Progenitor cell of endocrine pancreas (in vitro differentiated cells): ENCODE measurements around the gene DDX31. TPM values are rescaled to one million over a fixed set of nuclear protein-coding genes. Genes with fewer than 3 reads are reported as not detected.

Experiments used
- DNase-seq: peaks from one replicate; pipeline ENCODE4 v3.0.0; 2021; ENCODE audit warnings: low spot score; ENCODE audit not compliant: unreplicated experiment
- H3K27ac Mint-ChIP-seq: 2 replicates; pipeline ENCODE4 v1.8.0; 2021; ENCODE audit warnings: mild to moderate bottlenecking, moderate library complexity, mixed read lengths
- H3K27me3 Mint-ChIP-seq: 2 replicates; pipeline ENCODE4 v1.8.0; 2021; ENCODE audit warnings: mixed read lengths
- H3K36me3 Mint-ChIP-seq: 2 replicates; pipeline ENCODE4 v1.8.0; 2022; ENCODE audit warnings: mixed read lengths; ENCODE audit not compliant: insufficient read depth
- H3K4me1 Mint-ChIP-seq: 2 replicates; pipeline ENCODE4 v1.8.0; 2021; ENCODE audit warnings: low read depth, mixed read lengths
- H3K4me3 Mint-ChIP-seq: 2 replicates; pipeline ENCODE4 v1.8.0; 2021; ENCODE audit warnings: low read depth, mild to moderate bottlenecking, moderate library complexity, mixed read lengths
- H3K9me3 Mint-ChIP-seq: 2 replicates; pipeline ENCODE4 v1.8.0; 2021; ENCODE audit warnings: low read depth, mixed read lengths
- CTCF ChIP-seq: fragments of 200-600 bp; sonication (generic); IDR thresholded peaks from one replicate; pipeline ENCODE4 v1.5.0; 2021; ENCODE audit warnings: antibody characterized with exemption, mild to moderate bottlenecking; ENCODE audit not compliant: unreplicated experiment
- total RNA-seq: library from RNA; stranded (reverse); gene quantifications from 2 replicates; pipeline ENCODE4 v1.2.1, GENCODE V29; 2021

DDX31 gene
- total RNA-seq, 1 donor from 2014 or later = 16.7 TPM

- Mint-ChIP-seq H3K27me3 (peaks cover 21% of the 10 kb centered on the region), H3K36me3 (peaks cover 1% of the 10 kb centered on the region), H3K9me3 (peaks cover 4% of the 10 kb centered on the region), H3K4me1 (no peaks in the 10 kb centered on the region), H3K27ac (no peak overlapping the region), H3K4me3 (no peak overlapping the region)
- no peak for DNase-seq
- TF ChIP-seq CTCF = no peak
These were observed 115.0 kb downstream of the DDX31 start for GRCh38 chr9:132554755-132555154.

GRCh38 chr9:132552041-132552440 is 117.7 kb downstream of the DDX31 start:
- Mint-ChIP-seq H3K27me3 (peaks cover 17% of the 10 kb centered on the region), H3K4me1 (no peaks in the 10 kb centered on the region), H3K9me3 (no peaks in the 10 kb centered on the region), H3K4me3 (no peak overlapping the region), H3K27ac (no peak overlapping the region), H3K36me3 (no peaks in the 10 kb centered on the region)
- no peak for DNase-seq
- TF ChIP-seq CTCF = no peak

- H3K4me1 Mint-ChIP-seq = no peaks in the 10 kb centered on the region
- DNase-seq = no peak
- H3K9me3 Mint-ChIP-seq = no peaks in the 10 kb centered on the region
- H3K27ac Mint-ChIP-seq = no peak overlapping the region
- peaks cover 17% of the 10 kb centered on the region for H3K27me3 Mint-ChIP-seq
- H3K4me3 Mint-ChIP-seq = no peak overlapping the region
- no peak for TF ChIP-seq CTCF
- H3K36me3 Mint-ChIP-seq = no peaks in the 10 kb centered on the region
These were observed 118.2 kb downstream of the DDX31 start for GRCh38 chr9:132551556-132551955.

- no peaks in the 10 kb centered on the region for H3K4me1 Mint-ChIP-seq
- H3K4me3 Mint-ChIP-seq = no peak overlapping the region
- peaks cover 13% of the 10 kb centered on the region for H3K27me3 Mint-ChIP-seq
- no peak overlapping the region for H3K27ac Mint-ChIP-seq
- TF ChIP-seq CTCF = no peak
- no peaks in the 10 kb centered on the region for H3K36me3 Mint-ChIP-seq
- no peak for DNase-seq
- no peaks in the 10 kb centered on the region for H3K9me3 Mint-ChIP-seq
These were observed 120.8 kb downstream of the DDX31 start for GRCh38 chr9:132548751-132549640.

GRCh38 chr9:132547976-132548730 is 121.6 kb downstream of the DDX31 start:
- H3K4me1 Mint-ChIP-seq = no peaks in the 10 kb centered on the region
- H3K9me3 Mint-ChIP-seq = no peaks in the 10 kb centered on the region
- no peak overlapping the region for H3K27ac Mint-ChIP-seq
- no peak for DNase-seq
- H3K27me3 Mint-ChIP-seq = peaks cover 13% of the 10 kb centered on the region
- no peaks in the 10 kb centered on the region for H3K36me3 Mint-ChIP-seq
- TF ChIP-seq CTCF = no peak
- no peak overlapping the region for H3K4me3 Mint-ChIP-seq
